ENCODE measurements around the gene SLC13A5.
"Not testable (repeated sequence)": the region's sequence is repeated elsewhere in the genome, so short reads cannot be mapped to it uniquely, and the experiment has no call there.

The SLC13A5 gene

DNA sequence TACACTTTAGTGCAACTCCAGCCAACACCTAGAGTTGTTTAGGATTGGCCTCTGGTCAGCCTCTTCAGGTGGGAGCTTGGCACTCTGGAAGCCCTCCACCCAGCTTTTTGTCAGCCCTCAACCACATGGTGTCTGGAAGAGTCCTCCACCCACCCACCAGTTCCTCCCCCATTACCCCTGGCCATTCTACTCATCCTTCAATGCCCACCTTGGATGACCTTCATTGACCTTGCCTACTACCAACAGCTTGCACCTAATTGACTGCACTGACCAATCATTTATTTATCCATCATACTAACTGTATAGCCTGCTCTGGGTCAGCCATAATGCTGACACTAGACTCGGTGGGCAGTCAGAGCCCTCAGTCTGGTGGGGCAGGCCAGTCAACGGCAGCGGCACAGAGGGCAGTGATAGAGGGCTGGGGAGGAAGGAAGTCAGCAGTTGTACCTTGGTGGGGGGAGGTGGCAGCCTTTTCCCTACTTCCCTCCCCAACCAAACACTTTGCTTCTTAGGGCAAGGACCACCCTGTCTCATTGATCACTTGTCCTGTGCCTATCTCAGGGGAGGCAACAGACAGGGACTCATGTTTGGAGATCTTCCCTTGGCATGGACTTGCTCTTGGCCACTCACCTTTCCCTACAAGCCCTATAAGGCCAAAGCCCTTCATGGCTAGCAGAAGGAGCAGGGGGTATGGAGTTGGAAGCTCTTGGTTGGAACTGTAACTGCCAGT, 29.3 kb downstream of the SLC13A5 start:
- DNase-seq (ENCODE audit: low spot score), result no peak

DNA sequence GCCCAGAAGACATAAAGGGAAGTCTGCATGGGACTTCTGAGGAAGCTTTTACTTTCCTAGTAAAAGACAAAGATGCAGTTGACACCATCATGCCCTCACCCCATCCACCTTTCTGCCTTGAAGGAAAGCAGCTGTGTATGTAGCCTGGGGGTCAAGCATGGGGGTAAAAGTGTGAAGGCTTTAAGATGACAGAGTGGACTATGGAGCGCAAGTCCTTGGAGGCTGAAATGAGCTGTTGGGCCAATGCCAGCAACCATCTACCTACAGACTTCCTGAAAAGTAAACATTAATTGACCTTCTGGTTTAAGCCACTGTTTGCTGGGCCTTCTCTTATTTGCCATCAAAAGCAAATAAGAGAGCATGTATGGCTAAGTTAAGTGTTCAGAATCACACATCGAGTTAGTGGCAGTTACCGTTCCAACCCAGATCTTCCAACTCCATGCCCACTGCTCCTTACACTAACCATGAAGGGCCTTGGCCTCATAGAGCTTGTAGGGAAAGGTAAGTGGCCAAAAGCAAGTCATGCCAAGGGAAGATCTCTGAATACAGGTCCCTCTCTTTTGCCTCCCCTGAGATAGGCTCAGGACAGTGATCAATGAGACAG, 30.0 kb downstream of the SLC13A5 start:
- DNase-seq (ENCODE audit: low spot score), result no peak

DNA sequence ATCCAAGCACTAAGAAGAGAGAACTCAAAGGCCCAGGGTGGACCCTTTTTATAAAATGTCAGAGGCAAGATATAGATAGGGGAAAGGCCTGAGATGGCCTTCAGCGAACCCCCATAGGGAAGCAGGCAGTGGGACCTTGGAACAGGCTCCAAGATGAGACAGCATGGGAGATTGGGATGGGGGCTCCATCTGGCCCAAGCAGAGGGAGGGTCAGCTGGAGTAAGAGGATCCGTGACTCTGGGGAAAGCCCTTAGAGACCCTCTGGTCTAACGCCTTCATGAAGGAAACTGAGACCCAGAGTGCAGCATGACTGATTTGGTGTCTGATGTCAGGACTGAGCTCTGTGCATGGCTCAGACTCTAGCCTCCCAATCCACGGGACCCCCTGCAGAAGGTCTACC, 30.8 kb downstream of the SLC13A5 start:
- DNase-seq (ENCODE audit: low spot score), result no peak

DNA sequence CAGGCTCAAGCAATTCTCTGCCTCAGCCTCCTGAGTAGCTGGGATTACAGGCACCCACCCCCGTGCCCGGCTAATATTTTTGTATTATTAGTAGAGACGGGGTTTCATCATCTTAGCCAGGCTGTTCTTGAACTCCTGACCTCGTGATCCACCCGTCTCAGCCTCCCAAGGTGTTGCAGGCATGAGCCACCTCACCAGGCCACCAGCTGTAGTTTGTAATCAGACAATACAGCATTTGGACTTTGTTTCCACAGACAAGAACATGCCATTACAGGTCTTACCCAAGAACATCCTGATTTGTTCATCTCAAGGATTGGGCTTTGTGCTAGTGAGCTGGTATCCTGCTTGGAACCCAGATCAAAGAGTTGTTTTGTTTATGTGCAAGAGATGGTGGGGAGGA, 31.5 kb downstream of the SLC13A5 start:
- no peak for DNase-seq (ENCODE audit: low spot score)

DNA sequence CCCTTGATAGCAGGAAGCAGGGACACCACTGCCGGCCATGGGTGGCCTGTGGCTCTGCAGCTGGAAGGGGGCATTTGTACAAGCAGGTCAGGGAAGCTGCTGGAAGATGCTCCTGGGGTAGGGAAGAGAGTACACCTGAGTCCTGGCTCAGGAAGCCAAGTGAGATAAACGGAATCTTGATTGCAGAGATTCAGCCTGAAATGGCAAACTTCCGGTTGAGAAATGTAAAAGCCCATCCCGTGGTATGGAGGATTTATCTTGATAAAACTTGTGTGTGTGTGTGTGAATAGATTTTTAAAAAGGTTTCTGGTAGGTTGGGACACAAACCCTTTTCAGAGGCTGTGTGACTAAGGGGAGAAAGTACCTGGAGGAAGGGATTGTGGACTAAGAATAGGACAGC, 32.0 kb downstream of the SLC13A5 start:
- DNase-seq (ENCODE audit: low spot score), result no peak

DNA sequence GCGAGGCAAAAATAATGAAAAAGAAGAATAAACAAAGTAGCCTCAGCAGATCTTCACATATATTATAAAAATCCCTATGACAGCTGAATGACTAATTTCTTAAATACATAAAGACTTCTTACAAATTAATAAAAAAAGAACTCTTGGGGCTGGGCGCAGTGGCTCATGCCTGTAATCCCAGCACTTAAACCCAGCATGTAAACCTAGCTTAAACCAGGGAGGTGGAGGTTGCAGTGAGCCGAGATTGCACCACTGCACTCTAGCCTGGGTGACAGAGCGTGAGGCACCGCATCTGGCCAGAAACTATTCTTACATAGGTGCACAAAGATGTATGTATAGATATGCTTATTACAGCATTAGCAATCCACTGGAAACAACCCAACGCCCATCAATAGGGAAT, 33.9 kb downstream of the SLC13A5 start:
- no peak for DNase-seq (ENCODE audit: low spot score)

DNA sequence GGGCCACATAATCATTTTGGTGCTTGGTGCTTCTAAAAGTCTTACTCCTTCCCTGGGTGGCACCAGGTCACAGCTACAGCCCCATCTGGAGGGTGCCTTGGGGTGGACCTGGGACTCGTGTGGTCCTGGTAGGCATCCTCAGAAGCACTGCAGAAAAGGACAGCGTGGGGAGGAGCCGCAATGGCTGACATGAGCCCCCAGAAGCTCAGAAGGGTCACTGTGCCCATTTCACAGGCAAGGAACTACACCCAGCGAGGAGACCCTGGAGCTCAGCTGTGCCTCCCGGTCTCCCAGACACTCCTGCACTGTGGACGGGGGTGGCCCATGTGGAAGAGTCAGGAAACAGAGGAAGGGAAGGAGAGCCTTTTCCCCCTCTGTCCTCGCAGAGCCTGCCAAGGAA, 35.2 kb downstream of the SLC13A5 start:
- no peak for DNase-seq (ENCODE audit: low spot score)

DNA sequence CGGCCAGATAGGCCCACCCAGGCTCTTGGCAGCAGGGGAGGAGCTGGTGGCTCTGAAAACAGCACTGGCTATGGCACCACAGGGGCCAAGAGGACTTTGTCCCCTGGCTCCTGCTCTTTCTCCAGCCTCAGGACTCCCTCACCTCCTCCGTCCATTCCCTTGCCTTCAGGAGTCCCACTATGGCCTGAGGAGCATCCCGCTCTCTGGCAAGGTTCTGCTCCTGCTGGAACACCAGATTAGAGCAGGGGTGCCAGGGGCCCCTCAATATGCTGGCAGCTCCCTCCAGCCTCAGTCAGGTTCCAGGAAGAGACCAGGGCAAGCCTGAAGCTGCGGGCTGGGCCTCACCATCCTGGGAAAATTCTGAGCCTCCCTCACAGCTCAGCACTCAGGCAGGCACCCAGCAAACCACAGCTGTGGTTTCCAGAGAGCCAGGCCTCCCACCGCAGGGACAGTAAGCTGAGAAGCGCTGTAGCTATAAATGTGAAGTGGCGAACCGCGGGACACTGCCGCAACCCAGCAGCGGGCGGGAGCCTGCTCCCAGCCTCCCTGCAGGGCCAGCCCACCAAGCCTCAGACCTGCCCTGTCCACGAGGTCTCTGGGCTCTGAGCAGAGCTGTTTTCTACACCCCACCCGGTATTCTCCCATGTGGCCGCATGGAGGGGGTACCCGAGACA, 35.9 kb downstream of the SLC13A5 start:
- DNase-seq (ENCODE audit: low spot score), result peak; percentile 68

DNA sequence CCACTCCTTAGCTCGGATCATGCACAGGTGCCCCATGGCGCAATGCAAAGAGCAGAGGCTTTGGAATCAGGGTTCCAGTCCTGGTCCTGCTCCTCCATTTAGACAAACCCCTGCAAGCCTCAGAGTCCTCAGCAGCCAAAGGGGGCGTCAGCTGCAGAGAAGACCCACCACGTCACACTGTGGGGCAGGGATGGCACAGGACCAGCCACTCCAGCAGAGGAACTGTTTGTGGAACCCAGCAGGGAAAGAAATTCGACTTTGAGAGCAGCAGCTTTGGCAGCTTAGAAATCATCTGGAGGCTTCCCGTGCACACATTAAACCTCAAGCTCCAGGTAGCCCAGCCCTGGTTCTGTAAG, 36.4 kb downstream of the SLC13A5 start:
- no peak for DNase-seq (ENCODE audit: low spot score)

DNA sequence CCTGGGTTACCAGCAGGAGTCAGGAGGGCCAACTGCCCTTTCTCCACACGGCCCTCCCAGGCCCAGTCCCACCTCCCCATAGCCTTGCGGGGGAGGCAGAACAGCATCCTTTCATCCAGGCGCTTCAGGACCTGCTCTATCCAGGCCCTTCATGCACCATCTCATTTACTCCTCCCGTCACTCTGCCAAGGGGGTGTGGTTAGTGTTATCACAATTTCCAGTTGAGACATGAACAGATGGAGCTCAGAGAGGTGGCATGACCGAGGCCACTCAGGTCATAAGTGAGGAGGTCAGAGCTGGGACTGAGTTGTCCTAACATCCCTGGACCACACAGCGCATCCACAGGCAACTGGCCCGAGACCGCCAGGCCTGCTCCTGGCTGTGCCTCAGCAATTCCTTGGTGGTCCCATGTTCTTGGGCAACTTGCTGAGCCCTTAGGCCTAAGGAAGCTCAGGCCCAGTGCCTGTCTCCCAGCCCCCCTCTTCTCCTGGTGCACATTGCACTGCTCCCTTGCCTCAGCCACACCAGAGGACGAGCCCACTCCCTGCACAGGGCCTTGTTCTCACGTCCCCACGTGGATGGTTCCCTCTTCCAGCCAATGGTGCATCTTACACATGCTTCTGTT, 37.9 kb downstream of the SLC13A5 start:
- no peak for DNase-seq (ENCODE audit: low spot score)

DNA sequence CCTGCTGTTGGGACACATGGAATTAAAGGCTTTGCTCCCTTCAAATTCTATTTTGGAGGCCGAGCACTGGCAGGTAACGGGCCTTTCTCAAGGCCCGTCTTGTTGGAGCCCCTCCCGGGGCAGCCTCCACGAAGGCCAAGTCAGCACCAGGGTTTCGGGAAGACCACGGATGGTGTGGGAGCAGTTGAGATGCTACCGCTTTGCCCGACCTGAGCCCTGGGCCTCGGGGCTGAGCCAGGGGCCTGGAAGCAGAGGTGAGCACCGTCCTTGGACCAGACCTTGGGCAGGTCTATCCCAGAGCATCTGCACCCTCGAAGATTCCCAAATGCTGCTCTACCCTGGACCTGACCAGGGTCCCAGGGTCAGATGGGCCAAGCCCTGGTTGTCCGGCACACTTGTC, 38.6 kb downstream of the SLC13A5 start:
- no peak for DNase-seq (ENCODE audit: low spot score)

DNA sequence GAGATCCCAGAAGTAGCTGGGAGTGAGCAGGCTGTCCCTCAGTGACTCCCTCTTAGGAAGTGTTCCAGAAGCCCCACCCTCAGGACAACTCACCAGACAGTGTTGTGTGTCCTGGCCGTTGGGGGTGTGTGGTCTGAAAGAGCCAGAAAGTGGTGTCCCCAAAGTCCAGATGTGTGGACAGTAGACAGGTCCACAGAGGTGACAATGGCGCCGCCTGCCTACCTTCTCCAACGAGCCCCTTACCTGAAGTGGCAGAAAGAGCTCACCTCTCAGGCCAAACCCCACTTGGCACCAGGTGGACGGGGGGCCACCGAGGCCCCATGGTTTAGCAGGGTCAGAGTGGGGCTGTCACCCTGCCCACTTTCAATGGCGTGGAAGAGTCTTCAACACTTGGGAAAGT, 41.7 kb downstream of the SLC13A5 start:
- DNase-seq (ENCODE audit: low spot score), result no peak

DNA sequence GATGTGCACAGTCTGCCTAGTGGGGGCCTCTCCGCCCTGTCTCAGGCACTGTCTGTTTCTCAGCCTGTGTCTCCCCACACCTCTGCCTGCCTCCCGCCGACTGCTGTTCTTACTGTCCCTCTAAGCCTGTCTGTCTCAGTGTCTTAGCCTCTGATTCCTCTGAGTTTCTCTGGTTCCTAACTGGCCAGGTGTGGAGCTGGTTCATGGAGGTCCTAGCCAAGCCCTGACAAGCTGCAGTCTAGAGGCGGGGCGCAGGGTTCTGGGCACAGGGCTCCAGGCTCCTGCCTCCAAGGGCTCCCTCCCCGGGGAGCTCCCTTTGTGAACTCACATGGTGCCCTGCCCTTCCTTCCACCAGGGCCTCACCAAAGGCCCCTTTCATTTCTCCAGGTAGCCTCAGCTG, 42.2 kb downstream of the SLC13A5 start:
- DNase-seq (ENCODE audit: low spot score), result no peak

DNA sequence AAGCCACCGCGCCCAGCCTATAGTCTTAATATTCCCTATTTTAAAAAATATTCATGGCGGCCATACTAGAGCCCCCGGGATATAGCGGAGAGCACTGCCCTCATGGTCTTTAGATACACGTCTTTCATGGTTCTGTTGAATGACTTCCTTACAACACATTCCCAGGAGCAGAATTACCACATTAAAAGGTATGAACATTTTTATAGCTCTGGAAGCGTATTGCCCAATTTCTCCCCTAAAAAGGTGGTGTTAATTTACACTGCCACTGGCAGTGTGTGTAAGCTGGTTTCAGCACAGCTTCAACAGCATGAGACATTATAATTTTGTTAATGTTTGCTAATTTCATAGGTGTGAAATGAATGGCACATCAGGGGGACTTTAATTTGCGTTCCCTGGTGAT, 42.6 kb downstream of the SLC13A5 start:
- no peak for DNase-seq (ENCODE audit: low spot score)

DNA sequence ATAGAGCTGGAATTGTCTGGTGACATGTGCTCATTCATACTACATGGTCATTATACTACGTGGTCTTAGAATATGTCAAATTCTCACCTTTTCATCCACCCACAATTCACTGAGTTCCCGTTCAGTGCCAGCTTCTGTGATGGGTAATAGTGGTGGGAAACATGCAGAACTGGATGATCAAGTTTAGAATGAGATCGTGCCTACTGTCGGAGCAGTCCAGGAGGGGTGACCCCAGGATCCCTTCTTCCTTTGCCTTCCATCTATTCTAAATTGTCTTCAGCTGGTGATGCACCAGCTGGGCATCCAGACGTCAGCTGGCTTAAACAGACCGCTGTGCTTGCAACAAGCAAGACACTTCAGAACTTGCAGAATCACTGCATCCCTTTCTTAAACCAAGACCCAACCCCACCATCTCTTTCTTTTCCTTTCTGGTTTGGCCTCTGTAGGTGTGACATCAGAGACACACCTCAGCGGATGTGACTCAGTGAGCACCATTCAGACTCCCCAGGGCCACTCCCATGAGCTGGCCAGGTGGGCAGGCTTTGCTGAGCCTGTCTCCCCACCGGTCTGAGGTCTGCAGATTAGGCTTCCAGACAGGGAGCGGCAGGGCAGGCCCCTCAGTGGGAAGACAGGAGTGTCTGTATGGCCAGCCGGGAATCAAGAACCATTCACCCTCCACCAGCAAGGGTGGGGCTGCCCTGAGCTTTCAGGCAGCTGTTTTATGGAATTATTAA, 43.5 kb downstream of the SLC13A5 start:
- no peak for DNase-seq (ENCODE audit: low spot score)

DNA sequence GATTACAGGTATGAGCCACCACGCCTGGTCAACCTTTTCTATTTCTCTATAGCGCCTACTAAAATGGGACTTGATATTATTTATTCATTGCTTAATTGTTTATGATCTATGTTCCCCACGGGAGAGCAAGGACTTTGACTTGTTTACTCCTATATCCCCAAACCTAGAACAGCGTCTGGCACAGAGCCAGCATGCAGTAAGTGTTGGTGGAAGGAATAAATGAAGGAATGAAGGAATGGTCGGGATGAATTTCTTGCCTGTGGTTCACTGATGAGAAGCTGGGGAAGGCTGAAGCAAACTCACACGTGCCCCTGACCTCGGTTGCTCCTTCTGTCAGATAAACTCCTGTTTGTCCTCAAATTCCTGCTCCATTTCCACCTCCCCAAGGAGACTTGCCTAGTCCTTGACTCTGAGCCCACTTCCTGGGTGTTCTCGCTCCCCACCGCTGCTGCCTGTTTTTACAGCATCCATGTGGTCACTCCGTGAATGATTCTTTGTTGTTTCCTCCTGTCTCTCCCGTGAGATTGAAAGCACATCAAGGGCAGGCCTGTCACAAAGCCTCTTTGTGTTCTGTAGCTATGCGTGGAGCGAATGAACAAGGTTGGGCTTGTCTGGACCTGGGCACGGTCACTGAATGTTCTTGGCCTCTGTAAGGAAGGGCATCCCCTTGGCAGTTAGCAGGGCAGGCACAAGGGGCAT, 44.3 kb downstream of the SLC13A5 start:
- no peak for DNase-seq (ENCODE audit: low spot score)

DNA sequence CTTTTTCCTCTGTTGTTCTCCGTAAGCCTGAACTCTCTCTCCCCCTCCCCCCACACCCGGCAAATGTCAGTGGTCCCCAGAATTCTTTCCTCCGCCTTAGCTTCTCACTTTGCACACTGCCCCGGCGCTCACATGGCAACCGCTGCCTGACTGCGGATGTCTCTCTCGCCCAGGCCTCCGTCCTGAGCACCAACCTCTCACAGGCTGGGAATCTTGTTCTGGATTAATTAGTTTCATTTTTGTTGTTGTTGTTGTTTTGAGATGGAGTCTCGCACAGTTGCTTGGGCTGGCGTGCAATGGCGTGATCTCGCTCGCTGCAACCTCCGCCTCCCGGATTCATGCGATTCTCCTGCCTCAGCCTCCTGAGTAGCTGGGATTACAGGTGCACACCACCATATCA, 45.0 kb downstream of the SLC13A5 start:
- DNase-seq (ENCODE audit: low spot score), result no peak

DNA sequence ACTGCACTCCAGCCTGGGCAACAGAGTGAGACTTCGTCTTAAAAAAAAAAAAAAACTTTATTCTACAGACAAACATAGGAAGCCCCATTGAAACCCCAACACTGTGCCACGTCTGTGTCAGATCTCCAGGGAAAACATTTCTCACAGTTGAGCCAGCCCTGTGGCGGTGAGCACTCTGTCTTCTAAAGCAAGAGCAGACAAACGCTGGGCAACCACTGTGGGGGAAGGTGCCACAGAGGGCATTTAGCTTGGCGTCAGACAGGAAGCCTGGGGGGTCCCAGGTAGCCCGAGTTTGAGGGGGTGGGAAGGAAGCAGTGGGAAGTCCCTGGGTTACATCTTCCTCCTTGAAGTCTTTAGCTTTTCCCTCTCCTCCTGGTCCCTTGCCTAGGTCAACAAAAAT, 45.7 kb downstream of the SLC13A5 start:
- DNase-seq (ENCODE audit: low spot score), result no peak

DNA sequence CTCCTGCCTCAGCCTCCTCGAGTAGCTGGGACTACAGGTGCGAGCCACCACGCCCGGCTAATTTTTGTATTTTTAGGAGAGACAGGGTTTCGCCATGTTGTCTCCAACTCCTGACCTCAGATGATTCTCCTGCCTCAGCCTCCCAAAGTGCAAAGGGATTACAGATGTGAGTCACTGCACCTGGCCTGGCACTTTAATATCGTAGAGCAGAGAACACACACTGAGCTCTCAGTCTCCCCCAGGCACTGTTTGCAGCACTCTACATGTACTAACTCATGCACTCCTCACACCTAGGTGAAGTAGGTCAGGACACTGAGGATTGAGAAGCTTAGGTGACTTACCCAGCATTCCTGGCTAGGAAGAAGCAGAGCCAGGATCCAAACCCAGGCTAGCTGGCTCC, 46.6 kb downstream of the SLC13A5 start:
- no peak for DNase-seq (ENCODE audit: low spot score)

DNA sequence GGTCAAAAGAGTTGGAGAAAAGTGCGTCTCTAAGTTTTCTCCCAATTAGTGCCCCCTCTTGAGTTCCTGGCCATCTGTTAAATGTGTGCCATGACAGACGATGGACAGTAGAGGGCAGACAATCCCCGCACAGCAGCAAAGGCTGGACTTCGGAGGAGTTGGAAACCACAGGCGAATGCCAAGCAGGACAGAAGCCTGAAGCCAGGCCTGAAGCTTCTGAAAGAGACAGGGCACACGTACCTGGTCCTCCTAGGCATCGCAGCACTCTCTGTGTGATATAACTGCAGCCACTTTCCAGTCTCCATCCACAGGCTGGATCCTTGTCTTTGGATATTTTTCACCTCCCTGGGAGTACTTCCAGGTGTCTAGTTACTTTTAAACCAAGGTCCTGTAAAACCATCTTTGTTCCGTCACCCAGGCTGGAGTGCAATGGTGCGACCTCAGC, 47.1 kb downstream of the SLC13A5 start:
- peak; percentile 89 for DNase-seq (ENCODE audit: low spot score)

DNA sequence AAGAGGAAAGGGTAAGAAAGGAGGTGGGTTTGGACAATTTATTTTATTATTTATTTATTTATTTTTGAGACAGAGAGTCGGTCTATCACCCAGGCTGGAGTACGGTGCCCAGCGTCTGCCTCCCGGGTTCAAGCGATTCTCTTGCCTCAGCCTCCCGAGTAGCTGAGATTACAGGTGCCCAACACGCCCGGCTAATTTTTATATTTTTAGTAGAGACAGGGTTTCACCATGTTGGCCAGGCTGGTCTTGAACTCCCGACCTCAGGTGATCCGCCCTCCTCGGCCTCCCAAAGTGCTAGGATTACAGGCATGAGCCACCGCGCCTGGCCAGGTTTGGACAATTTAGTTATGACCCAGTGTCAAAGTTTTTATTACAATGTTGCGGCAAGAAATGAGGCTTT, 50.0 kb downstream of the SLC13A5 start:
- DNase-seq (ENCODE audit: low spot score), result not testable (repeated sequence)

DNA sequence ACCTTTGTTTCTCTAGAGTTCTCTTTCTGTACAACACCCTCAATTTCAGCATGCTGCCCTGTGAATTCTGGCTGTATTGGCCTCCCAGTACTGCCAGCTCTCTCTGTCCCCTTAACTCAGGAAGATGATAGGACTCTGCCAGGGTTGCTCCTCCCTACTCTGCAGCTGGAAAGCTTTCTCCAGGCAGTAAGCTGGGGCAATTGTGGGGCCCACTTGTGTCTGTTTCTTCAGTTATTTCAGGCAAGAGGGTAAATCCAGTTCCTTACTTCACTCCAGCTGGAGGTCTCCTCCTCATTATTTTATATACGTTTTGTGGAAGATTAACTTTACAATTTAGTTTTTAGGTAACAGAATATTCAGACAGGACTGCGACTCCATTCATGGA, 51.7 kb downstream of the SLC13A5 start:
- DNase-seq (ENCODE audit: low spot score), result no peak
